ENCODE results near the gene TSSK2. TPM values are rescaled to one million over a fixed set of nuclear protein-coding genes. Genes with fewer than 3 reads are reported as not detected.

Gene TSSK2
- total and polyA plus RNA-seq, 2 donors from 2014 or later = not detected

DNA sequence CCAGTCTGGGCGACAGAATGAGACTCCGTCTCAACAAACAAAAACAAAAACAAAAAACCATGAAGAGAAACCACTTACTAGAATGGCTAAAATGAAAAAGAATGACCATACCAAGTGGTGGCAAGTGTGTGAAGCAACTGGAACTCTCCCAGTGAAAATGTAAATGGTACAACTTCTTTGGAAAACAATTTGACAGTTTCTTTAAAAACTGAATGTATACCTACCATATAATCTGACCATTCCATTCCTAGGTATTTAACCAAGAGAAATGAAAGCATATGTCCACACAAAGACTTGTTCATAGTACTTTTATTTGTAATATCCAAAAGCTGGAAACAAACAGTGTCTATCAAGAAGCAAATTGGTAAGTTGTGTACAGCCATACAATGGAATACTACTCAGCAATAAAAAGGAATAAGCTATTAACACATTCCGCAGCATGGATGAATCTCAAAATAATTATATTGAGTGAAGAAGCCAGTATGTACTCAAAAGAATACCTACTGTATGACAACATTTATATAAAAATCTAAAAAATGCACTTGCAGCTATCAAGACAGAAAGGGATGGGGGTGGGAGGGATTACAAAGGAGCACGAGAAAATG, 36.6 kb upstream of the TSSK2 start:
- Histone ChIP-seq H3K36me3 (ENCODE audit: control insufficient read depth in 2 of 3, insufficient read depth in 3 of 3, low read length in 3 of 3) (no peaks in the 10 kb centered on the region), H3K9me3 (ENCODE audit: control insufficient read depth in 2 of 3, insufficient read depth in 1 of 3, low read length in 3 of 3) (no peaks in the 10 kb centered on the region), H3K27ac (ENCODE audit: low read depth in 2 of 2, low read length in 2 of 2) (no peak overlapping the region), H3K9ac (ENCODE audit: low read length in 3 of 3) (no peak overlapping the region), H3K4me1 (ENCODE audit: control insufficient read depth in 2 of 3, insufficient read depth in 2 of 3, low read depth in 1 of 3, low read length in 3 of 3) (peaks cover 0 to 2% (median 0%) of the 10 kb centered on the region in 3 donors), H3K4me3 (ENCODE audit: low read length in 3 of 3) (no peak overlapping the region), H3K27me3 (ENCODE audit: control insufficient read depth, insufficient read depth, low read length) (no peaks in the 10 kb centered on the region)
- TF ChIP-seq, protein P1, sequence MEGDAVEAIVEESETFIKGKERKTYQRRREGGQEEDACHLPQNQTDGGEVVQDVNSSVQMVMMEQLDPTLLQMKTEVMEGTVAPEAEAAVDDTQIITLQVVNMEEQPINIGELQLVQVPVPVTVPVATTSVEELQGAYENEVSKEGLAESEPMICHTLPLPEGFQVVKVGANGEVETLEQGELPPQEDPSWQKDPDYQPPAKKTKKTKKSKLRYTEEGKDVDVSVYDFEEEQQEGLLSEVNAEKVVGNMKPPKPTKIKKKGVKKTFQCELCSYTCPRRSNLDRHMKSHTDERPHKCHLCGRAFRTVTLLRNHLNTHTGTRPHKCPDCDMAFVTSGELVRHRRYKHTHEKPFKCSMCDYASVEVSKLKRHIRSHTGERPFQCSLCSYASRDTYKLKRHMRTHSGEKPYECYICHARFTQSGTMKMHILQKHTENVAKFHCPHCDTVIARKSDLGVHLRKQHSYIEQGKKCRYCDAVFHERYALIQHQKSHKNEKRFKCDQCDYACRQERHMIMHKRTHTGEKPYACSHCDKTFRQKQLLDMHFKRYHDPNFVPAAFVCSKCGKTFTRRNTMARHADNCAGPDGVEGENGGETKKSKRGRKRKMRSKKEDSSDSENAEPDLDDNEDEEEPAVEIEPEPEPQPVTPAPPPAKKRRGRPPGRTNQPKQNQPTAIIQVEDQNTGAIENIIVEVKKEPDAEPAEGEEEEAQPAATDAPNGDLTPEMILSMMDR (IDR thresholded peaks at IDR 0.05; ENCODE audit: borderline replicate concordance, extremely low read depth, insufficient read depth) = no peak
- FAIRE-seq (no peak), DNase-seq (no peak)
- intact Hi-C loops (cut with DNase I) = no loop called here

DNA sequence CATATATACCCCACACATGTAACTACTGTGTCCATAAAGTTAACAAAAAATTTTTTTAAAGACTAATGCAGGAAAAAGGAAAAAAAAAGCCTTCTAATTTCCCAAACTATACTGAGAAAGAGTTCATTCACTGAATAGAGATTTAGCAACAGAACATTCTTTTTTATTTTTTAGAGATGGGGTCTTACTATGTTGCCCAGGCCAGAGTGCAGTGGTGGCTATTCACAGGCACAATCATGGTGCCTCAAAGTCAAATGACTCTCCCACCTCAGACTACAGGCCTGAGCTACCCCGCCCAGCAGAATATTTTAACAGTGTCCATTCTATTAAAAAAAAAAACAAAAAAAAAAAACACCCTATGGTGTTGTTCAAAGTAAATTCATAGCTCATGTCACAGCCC, 34.6 kb upstream of the TSSK2 start:
- Histone ChIP-seq H3K27ac (ENCODE audit: low read depth in 2 of 2, low read length in 2 of 2) (no peak overlapping the region), H3K4me3 (ENCODE audit: low read length in 3 of 3) (no peak overlapping the region), H3K9me3 (ENCODE audit: control insufficient read depth in 2 of 3, insufficient read depth in 1 of 3, low read length in 3 of 3) (no peaks in the 10 kb centered on the region), H3K27me3 (ENCODE audit: control insufficient read depth, insufficient read depth, low read length) (no peaks in the 10 kb centered on the region), H3K36me3 (ENCODE audit: control insufficient read depth in 2 of 3, insufficient read depth in 3 of 3, low read length in 3 of 3) (no peaks in the 10 kb centered on the region), H3K9ac (ENCODE audit: low read length in 3 of 3) (no peak overlapping the region), H3K4me1 (ENCODE audit: control insufficient read depth in 2 of 3, insufficient read depth in 2 of 3, low read depth in 1 of 3, low read length in 3 of 3) (peaks cover 0 to 2% (median 0%) of the 10 kb centered on the region in 3 donors)
- TF ChIP-seq, protein P1 (IDR thresholded peaks at IDR 0.05; ENCODE audit: borderline replicate concordance, extremely low read depth, insufficient read depth) = no peak
- intact Hi-C loops (cut with DNase I) = no loop called here
- FAIRE-seq (no peak), DNase-seq (no peak)

DNA sequence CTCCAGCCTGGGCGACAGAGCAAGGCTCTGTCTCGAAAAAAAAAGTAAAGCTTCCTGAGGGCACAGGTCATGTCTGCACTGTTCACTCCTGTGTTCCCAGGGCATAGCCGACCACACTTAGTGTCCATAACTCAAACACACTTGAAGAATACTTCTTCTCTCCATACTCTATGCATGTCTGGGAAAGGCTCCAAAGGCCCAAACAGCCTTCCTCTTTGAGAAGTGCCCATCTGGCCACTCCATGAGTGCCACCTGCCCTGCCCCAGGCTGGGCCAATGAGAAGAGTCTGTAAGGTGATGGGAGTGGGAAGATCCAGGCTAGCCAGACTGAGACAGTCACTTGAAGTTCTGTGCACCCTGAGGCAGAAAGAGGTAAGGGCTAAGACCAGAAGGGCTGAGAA, 33.6 kb upstream of the TSSK2 start:
- FAIRE-seq (no peak), DNase-seq (no peak)
- H3K9ac ChIP-seq (ENCODE audit: low read length in 3 of 3) = no peak overlapping the region
- TF ChIP-seq, protein P1 (IDR thresholded peaks at IDR 0.05; ENCODE audit: borderline replicate concordance, extremely low read depth, insufficient read depth) = no peak
- H3K36me3 ChIP-seq (ENCODE audit: control insufficient read depth in 2 of 3, insufficient read depth in 3 of 3, low read length in 3 of 3) = no peaks in the 10 kb centered on the region
- H3K27me3 ChIP-seq (ENCODE audit: control insufficient read depth, insufficient read depth, low read length) = no peaks in the 10 kb centered on the region
- H3K27ac ChIP-seq (ENCODE audit: low read depth in 2 of 2, low read length in 2 of 2) = no peak overlapping the region
- intact Hi-C loops (cut with DNase I) = no loop called here
- H3K4me1 ChIP-seq (ENCODE audit: control insufficient read depth in 2 of 3, insufficient read depth in 2 of 3, low read depth in 1 of 3, low read length in 3 of 3) = peaks cover 0 to 2% (median 0%) of the 10 kb centered on the region in 3 donors
- no peak overlapping the region for H3K4me3 ChIP-seq (ENCODE audit: low read length in 3 of 3)
- no peaks in the 10 kb centered on the region for H3K9me3 ChIP-seq (ENCODE audit: control insufficient read depth in 2 of 3, insufficient read depth in 1 of 3, low read length in 3 of 3)

DNA sequence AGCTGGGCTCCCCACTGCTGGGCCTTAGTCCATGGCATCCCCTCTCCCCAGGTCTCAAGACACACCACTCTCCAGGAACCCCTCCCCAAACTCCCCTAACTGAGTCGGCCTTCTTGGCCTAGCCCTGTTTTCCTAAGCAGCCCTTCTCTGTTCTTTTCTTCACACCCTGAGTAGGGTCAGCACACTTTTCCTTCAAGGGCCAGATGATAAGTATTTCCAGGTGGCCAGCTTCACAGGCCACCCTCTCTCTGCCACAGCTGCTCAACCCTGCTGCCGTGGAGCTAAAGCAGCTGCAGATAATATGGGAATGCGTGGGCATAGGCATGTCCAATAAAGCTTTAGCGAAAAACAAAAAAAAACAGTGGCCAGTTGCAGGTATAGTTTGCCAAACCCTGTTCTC, 33.0 kb upstream of the TSSK2 start:
- H3K4me1 ChIP-seq (ENCODE audit: control insufficient read depth in 2 of 3, insufficient read depth in 2 of 3, low read depth in 1 of 3, low read length in 3 of 3) = peaks cover 0 to 2% (median 0%) of the 10 kb centered on the region in 3 donors
- no peak overlapping the region for H3K9ac ChIP-seq (ENCODE audit: low read length in 3 of 3)
- H3K36me3 ChIP-seq (ENCODE audit: control insufficient read depth in 2 of 3, insufficient read depth in 3 of 3, low read length in 3 of 3) = no peaks in the 10 kb centered on the region
- H3K27me3 ChIP-seq (ENCODE audit: control insufficient read depth, insufficient read depth, low read length) = no peaks in the 10 kb centered on the region
- no peak overlapping the region for H3K27ac ChIP-seq (ENCODE audit: low read depth in 2 of 2, low read length in 2 of 2)
- no peaks in the 10 kb centered on the region for H3K9me3 ChIP-seq (ENCODE audit: control insufficient read depth in 2 of 3, insufficient read depth in 1 of 3, low read length in 3 of 3)
- no peak for FAIRE-seq
- DNase-seq = no peak
- intact Hi-C loops (cut with DNase I) = no loop called here
- H3K4me3 ChIP-seq (ENCODE audit: low read length in 3 of 3) = no peak overlapping the region
- TF ChIP-seq, protein P1 (IDR thresholded peaks at IDR 0.05; ENCODE audit: borderline replicate concordance, extremely low read depth, insufficient read depth) = no peak

Measured in kidney (tissue), 14 donors.